ENCODE data around the gene COL1A1.

DNA sequence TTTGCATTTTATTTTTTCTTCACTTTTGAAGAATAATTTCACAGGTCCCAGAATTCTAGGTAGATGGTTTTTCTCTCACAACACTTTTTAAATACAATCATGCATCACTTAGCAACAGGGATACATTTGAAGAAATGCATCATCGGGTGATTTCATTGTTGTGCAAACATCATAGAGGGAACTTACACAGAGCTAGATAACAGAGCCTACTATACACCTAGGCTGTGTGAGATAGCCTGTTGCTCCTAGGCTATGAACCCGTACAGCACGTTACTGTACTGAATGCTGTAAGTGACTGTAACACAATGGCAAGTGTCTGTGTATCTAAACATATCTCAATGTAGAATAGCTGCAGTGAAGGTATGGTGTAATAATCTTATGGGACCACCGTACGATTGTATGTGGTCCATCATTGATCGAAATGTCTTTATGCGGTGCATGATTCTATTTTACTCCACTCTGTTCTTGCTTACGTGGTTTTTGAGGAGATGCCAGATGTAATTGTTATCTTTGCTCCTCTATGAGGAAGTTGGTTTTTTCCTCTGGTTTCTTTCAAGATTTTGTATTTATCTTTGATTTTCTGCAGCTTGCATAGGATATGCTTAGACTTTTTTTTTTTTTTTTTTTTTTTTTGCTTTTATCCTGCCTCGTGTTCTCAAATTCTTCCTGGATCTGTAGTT lies 37.3 kb upstream of the COL1A1 start:
- no peak for TF ChIP-seq ZNF264 (CRISPR knock-in tag; IDR thresholded peaks at IDR 0.05)
- TF ChIP-seq NONO (IDR thresholded peaks at IDR 0.05): no peak
- no peak for TF ChIP-seq NONO (CRISPR knock-in tag; conservative IDR thresholded peaks at IDR 0.05)
- TF ChIP-seq HDAC6 (IDR thresholded peaks at IDR 0.05; ENCODE audit: low read depth, low read length): no peak
- no peak for TF ChIP-seq CHD2 (IDR thresholded peaks at IDR 0.05; ENCODE audit: low read depth, low read length)
